NCI-H526 (cell line): ENCODE data around the gene ODC1.
A peak's percentile ranks its signal among the peaks of the same experiment; 100 is the strongest.
"Not testable (repeated sequence)": the region's sequence is repeated elsewhere in the genome, so short reads cannot be mapped to it uniquely, and the experiment has no call there.

Experiments used
- DNase-seq, 2 experiments: peaks; one replicate each; lab custom pipeline; 2025; lab: John Stamatoyannopoulos, UW

The ODC1 gene

DNA sequence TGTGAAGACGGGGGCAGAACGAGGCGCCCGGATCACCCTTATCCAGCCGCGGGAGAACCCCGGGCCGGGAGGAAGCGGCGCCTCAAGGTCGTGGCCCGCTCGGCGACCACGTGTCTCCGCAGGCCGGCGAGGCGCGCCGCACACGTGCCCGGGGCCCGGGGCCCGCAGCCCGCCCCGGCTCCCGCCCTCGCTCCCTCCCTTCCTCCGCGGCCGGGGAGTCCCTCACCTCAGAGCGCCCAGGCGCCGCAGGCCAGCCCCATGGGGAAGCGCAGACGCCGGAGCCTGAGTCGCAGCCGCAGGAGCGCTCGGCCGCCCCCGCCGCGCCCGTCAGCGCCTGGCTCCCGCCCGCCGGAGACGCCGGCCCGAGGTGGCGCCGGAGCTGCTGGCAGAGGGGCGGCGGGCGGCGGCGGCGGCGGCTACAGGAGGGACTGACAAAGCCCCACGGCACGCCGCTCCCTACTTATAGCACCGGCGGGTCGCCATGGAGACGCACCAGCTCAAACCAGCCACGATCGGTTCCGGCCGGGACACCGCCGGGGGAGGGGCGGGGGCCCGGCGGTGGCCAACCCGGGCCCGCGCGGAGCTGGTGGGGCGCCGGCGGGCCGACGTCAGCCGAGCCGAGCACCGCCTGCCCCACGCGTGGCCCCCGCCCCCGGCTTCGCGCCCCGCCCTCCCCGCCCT lies at the start of gene ODC1:
Gene ODC1 (minus strand): TSS at position 433 of the 681 bp plus-strand sequence. CDS start 3,295 bp downstream, outside the sequence.
- peak; percentile 80 to 99 for DNase-seq

DNA sequence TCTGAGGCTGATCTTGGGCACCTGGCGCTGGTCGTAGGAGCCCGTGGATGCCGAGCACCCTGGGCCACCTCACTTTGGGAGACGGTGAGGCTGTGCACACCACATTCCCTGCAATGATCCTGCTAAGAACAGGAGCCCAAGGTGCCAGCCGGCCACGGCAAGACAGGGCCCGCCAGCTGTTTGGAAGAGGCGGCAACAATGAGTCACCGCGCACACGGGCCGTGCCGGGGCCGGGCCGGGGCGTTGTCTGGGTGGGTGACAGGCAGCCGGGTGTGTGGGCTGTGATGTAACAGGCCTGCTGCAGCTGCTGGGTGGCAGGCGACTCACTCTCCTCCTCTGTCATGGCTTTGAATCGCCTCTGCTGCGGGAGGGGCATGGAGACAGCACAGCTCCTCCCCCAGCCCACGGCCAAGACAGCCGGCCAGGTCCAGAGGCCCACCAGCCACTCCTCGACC lies 49.7 kb upstream of the ODC1 start:
- DNase-seq, result peak in 1 of 2 experiments; percentile 38

DNA sequence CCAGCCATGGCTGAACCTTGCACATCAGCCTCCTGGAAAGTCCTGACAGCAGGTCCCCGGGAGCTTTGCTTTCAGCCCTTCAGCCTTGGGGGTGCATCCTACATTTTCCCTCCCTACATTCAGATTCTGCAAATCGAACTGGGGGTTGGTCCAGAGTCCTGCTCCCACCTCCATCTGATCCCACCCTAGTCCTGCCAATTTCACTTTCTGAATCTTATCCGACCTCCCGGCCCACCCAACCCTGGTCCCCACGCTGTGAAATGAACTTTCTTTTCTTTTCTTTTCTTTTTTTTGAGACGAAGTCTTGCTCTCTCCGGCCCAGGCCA lies 47.8 kb upstream of the ODC1 start:
- no peak for DNase-seq

DNA sequence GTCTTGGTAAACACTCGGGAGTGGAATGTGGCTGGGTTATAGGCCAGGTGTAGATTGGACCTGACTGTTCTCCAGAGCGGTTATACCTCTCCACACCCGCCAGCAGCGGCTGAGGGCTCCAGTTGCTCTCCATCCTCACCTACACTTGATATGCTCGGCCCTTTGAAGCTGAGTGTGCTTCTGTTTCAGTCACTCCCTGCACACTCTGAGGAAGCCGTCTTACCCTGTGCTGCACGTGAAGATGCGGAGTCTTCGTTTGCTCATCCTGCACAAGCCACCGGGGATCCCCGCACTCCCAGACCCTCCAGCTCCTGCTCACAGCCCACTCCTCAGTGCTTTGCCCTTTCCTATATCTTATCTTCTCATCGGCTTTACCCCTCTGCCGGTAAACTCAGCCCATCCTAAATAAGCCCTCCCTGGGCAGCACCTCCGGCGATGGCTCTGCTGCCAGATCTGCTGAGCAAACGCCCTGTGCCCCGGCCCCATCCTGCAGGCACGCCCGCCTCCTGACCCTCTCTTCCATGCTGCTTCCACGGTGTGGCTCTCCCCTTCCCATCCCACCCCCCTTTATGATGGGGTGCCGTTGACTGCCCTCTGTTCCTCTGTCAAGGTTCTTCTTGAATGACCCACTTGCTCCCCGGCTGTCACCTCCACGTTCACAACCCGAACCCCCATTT lies 47.3 kb upstream of the ODC1 start:
- peak in 1 of 2 experiments; percentile 12 for DNase-seq

DNA sequence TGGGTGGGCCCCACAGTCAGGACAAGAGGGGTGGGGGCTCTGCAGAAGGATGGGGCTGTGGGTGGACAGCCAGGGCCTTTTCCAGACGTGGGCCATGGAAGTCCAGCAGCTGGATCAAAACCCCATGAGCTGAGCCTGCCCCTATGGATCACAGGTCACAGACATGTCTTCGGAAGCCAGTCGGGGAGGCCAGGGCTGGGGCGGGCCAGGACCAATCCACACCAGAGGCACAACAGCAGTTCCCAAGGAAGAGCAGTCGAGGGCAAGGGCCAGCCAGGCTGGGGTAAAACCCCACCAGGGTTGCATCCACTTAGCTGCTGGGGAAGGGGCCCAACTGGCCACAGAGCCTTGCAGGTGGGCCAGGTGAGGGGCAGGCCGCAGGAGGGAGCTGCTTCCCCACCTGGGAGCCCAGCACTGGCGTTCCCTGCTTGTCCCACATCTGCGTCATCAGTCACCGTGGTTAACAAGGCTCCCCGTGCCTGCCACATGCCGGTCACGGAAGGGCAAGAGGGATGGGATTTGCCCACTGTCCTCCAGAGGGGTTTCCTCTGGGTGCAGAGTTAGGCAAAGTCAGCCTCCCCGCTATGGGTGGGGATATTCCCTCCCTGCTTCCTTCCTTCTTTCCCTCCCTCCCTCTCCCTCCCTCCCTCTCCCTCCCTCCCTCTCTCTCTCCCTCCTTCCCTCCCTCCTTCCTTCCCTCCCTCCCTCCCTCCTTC lies 46.4 kb upstream of the ODC1 start:
- no peak for DNase-seq

DNA sequence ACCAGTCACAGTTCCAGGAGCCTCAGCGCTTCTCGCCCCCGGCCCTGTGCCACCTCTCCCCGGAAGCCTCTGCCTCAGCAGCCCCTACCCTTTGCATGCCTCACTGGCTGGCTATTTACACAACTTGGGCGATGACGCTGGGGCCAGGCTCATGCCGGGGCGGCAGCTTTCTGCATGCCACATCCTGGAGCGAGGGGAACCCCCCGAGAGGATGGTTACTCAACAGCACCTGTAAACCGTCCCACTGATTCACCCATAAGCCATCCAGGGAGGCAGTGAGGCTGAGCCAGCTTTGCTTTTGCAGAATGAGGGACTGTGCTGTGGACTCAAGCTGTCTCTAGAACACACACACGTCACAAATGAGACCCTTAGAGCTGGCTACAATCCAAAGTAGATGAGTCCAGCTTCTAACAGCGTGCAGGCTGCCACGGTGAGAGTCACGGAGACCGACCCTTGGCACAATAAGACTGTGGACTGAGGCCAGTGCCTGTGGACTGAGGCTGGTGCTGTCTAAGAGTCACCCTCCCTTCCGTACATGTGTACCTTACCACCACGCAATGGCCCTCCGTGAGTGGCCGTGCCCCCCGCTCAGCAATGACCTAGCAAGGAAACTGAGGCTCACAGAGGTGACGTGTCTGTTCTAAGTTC lies 45.6 kb upstream of the ODC1 start:
- DNase-seq, result no peak

DNA sequence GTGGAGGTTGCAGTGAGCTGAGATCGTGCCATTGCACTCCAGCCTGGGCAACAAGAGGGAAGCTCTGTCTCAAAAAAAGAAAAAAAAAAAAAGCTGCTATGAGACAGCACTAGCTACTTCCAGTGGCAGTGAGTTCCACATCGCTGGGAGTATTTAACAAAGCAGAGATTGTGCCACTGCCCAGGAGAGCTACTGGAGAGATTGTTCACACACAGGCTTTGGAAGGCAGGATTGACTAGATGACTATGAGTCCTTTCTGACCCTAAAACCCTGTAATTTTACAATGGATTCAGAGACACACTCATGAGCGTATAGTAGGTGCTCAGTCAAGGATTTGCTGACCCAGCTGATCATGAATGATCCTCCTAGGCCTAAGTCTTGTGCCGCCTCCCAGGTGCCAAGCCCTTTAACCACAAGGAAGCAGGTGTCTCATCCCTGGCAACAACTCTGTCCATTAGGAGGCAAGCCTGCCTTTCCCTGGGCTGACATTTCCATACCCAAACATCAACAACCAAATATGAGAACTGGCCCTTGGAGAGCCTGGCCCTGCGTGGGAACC lies 45.0 kb upstream of the ODC1 start:
- DNase-seq, result peak; percentile 88 to 91

DNA sequence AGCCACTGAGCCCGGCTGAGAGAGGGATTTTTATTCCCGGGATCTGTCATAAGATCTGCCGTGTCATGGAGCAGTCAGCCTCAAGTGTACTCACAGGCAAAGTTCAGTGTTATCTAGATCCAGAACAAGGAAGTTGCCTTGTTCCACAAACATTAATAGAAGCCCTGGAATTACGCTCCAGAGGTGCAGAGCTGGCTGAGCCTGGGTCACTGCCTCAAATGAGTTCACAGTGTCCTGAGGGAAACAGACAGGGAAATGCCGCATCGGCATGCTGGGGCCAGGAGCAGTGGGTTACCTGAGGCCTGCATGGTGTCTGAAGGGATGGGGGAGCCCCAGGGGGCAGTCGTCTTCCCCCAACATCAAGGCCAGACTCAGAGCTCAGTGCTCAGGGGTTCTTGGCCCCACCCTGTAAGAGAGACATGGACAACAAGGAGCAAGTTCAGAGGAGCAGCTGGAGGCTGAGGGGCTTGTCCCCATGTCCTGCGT lies 42.7 kb upstream of the ODC1 start:
- no peak for DNase-seq

DNA sequence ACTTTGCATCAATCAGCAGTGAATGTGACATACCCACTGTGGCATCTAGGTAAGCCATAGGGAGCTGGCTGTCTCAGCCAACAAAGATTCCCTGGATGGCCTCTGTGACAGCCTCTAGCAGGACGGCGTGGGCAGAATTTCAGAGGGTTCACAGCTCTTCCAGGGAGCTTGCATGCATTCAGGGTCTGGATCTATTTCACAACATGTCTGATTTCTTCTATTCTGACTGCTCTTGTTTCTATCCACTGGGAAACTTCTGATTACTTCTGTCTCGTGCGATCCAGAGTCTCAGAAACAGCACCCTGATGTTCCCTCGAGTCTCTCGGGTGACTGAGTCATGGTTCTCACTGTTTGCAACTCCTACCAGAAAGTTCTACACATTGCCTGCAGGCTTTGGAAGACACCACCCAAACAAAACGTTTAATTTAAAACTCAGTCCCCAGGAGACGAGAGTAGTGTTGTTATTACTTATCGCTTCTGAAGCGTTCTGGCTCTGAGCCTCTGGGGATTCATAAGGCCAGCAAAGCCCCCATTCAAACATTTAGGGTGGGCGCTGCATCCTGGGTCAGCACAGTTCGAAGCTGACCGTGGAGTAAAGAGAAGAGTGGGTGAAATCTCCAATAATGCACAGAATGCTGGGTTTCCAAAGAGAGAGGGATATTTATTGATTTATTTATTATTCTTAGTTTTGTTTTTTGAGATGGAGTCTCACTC lies 41.9 kb upstream of the ODC1 start:
- DNase-seq, result no peak

DNA sequence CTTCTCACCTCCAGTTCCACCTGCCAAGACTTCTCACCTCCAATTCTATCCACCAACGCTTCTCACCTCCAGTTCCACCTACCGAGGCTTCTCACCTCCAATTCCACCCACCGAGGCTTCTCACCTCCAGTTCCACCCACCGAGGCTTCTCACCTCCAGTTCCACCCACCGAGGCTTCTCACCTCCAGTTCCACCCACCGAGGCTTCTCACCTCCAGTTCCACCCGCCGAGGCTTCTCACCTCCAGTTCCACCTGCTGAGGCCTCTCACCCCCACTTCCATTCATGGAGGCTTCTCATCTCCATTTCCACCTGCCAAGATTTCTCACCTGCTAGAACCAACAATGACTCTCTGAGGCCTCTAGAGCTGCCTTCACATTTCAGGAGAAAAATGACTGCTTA lies 40.0 kb upstream of the ODC1 start:
- DNase-seq, result not testable (repeated sequence)

DNA sequence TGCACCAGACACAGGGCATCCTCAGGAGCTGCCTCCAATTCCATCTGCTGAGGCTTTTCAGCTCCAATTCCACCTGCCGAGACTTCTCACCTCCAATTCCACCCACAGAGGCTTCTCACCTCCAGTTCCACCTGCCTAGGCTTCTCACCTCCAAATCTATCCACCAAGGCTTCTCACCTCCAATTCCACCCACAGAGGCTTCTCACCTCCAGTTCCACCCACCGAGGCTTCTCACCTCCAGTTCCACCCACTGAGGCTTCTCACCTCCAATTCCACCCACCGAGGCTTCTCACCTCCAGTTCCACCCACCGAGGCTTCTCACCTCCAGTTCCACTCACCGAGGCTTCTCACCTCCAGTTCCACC lies 39.6 kb upstream of the ODC1 start:
- not testable (repeated sequence) for DNase-seq

DNA sequence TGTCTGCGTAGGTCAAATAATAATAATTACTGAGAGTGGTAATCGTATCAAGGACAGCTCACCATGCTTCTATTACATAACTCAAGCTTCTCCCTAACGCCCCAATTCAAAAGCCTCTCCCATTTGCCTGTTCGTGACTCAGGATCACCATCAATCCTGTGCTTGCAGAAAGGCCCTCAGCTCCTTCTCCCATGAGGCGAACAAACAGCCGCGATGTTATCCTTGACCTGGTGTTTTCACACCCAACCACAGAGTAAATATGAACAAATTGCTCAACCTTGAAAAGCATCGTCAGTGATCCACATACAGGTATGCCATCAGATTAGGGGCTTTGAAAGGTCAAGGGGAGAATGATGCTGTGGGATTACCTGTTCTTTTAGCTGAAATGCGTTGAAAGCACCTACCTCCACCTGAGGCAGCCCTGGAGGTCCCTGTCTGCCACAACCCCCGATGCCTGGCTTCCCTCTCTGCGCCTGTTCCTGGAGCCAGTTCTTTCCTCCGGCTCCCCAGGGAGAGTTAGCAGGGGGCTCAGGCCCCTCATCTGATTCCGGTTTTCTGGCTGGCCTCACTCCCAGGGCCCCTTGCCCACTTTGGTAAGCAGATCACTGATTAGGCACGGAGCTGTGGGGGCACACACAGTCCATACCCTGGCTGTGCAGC lies 39.1 kb upstream of the ODC1 start:
- peak; percentile 26 to 70 for DNase-seq

DNA sequence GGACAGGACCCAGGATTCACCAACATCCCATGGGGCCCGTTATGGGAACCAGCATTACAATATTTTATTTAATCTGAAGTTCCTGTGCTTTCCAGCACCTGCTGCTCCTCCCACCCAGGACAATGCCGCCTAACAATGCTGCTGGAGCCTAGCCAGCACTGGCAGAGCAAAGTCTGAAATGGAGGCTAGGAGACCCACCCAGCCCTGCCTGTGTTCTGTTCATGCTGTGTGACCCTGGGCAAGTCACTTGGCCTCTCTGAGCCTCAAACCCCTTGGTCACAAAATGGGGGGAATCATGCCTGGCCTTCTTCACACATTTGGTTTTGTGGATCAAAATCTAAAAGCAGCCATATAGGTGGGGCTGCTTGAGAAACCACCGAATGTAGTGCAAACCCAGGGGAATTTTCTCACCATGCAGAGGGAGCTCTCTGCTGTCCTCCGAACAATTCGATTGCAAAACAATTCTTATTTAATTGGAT lies 38.5 kb upstream of the ODC1 start:
- DNase-seq, result peak; percentile 83 to 88

DNA sequence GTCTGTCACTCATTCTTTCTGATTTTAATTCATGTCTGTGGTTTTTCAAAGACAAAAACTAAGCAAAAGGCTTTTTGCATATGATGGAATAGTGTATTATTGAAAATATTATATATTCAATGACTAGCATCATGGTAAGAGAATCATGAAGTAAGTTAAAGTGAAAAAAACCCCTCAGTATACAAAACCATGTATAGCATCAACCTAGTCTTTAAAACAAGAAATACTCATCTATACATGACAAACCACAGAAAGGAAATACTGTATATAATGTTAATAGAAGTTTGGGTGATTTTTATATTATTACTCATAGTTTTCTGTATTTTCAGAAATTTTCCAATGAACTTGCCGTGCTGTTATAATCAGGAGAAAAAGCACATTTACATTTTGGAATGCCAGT lies 38.0 kb upstream of the ODC1 start:
- DNase-seq, result no peak

DNA sequence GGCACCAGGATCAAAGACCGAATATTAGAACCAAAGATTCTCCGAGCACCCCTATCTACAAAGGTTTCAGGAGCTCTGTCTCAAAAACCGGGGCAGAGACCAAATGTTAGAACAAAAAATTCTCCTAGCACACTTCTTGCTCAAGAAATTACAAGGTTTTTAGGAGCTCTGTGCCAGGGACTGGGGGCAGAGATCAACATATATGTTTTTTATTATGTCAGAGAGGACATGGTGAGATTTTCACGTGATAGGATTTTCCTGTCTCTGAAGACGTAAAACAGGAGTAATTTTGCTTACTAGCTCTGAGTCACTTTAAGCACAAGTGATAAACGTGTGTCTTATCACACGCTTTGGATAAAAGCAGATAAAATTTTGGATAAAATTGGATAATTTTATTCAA lies 34.8 kb upstream of the ODC1 start:
- no peak for DNase-seq

DNA sequence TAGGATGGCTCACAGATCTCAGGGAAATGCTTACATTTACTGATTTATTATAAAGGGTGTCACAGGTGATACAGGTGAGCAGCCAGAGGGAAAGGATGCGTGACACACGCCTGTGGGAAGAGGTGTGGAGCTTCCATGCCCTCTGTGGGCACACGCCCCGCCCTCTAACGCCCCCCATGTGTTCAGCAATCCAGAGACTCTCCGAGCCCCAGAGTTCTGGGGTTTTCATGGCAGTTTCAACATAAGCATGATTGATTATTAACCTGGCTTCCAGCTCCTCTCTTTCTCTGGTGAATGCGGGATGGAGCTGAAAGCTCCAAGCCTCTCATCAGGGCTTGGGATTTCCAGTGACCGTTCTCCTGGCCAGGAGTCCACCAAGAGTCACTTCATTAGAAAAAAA lies 34.3 kb upstream of the ODC1 start:
- DNase-seq, result no peak

DNA sequence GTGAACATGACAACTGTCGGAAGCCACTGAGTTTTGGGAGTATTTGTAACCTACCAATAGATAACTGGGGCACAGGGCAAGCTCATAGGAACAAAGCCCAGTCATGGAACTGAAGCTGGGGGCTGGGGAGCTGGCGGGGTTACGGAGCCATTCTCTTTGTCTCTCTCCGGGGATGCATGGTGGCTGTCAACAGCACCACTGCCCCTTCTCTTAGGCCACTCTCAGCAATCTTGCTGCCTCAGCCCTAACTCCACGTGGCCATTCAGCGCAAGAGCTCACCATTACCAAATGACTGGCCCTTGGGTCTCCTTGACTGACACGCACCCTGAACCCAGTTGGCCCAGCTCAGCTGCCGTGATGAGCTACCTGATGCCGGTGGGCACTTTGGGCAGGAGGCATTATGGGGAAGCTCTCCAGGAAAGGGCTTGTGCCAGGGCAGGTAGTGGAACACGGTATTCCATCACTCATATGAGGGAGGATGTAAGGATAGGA lies 33.6 kb upstream of the ODC1 start:
- no peak for DNase-seq

DNA sequence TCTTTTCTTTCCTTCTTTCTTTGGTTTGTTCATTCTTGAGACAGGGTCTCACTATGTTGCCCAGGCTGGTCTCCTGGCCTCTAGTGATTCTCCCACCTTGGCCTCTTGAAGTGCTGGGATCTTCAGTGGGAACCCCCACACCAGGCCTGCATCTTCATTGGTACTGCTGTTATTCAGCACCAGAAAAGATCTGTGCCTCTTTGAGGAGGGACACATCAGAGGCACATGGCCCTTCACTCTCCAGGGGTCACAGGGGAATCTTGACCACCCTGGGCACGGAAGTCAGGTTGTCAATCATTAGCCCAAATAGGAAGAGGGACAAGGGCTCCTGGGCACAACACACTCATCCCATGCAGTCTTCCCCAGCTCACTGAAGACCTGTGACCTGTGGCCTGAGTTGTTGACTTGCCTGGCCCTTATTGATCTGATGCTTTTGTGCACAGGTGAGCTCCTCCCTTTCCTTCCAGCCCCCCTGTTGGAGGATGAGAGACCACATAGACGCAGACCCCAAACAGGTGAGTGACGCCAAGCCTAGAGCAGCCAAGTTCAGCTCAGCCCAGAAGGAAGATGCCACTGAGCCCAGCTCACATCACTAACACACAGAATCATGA lies 33.0 kb upstream of the ODC1 start:
- no peak for DNase-seq

DNA sequence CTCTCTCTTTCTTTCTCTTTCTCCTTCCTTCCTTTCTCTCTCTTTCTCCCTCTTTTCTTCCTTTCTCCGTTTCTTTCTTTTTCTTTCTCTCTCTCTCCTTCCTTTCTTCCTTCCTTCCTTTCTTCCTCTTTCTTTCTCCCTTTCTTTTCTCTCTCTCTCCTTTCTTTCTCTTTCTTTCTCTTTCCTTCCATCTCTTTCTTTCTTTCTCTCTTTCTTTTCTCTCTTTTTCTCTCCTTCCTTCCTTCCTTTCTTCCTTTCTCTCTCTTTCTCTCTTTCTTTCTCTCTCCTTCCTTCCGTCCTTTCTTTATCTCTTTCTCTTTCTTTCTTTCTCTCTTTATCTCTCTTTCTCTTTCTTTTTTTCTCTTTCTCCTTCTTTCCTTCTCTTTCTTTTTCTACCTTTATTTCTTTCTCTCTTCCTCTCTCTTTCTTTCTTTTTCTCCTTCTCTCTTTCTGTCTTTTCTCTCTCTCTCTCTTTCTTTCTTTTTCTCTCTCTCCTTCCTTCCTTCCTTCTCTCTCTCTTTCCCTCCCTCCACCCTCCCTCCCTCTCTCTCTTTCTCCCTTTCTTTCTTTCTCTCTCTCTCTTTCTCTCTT lies 32.3 kb upstream of the ODC1 start:
- DNase-seq, result no peak

DNA sequence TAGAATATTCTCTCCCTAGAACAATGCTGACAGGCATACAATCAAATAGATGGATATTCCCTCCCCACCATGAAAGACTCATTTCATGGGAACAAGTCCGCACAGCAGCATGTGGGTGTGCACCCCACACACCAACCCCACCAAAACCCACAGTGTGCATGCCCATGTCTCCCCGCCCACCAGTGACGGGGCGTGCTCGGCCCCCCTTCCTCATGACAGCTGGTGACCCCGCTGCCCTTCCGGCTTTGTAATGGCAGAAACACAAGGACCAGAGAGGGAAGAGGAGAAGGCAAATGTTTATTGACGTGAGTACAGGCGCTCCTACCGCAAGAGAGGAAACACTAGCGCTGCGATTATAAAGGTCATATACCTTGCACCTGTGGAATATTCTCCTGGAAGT lies 30.8 kb upstream of the ODC1 start:
- DNase-seq, result no peak
